ENCODE results near the gene TMEM19.
"Not testable (repeated sequence)": the region's sequence is repeated elsewhere in the genome, so short reads cannot be mapped to it uniquely, and the experiment has no call there.

The TMEM19 gene

DNA sequence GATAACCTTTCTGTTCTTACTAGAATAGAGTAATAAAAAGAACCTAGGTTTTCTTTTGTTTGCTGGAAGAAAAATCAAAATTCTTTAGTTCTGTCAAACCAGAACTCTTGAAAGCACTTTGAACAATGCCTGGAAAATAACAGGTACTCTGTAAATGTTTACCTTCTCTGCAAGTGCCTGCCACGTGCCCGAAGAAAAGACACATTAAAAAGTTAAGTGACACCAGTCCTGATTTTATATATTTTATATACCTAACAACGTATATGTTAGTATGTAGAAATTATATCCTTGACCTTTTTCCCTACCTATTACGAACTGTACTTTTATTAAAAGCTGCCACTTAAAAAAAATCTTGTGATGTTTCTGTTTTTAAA, 20.8 kb upstream of the TMEM19 start:
- DNase-seq (ENCODE audit: low read depth, low spot score), result no peak

- no peak for DNase-seq (ENCODE audit: low read depth, low spot score)
These were observed 19.6 kb upstream of the TMEM19 start for GRCh38 chr12:71666259-71666658.

- no peak for DNase-seq (ENCODE audit: low read depth, low spot score)
These were observed 14.6 kb upstream of the TMEM19 start for GRCh38 chr12:71671311-71671710.

- DNase-seq (ENCODE audit: low read depth, low spot score), result no peak
These were observed 14.1 kb upstream of the TMEM19 start for GRCh38 chr12:71671816-71672215.

DNA sequence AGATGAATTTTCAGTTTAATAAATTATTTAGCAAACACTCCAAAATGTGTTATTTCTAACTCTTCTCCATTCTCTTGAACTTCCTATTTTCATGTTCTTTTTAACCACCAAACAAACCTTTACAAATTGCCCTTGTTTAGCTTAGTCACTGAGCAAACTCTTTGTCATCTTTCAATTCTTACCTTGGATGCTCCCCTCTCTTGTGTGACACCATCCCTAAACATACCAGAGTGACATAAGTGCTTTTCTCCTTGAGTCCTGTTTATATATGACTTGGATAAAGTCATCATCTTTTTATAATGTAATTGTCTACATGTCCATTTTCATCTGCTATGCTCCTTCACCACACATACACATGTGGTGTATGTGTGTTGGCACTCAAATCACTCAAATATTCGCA, 3.4 kb upstream of the TMEM19 start:
- DNase-seq (ENCODE audit: low read depth, low spot score), result no peak

- no peak for DNase-seq (ENCODE audit: low read depth, low spot score)
These were observed 2.2 kb upstream of the TMEM19 start for GRCh38 chr12:71683633-71684032.

DNA sequence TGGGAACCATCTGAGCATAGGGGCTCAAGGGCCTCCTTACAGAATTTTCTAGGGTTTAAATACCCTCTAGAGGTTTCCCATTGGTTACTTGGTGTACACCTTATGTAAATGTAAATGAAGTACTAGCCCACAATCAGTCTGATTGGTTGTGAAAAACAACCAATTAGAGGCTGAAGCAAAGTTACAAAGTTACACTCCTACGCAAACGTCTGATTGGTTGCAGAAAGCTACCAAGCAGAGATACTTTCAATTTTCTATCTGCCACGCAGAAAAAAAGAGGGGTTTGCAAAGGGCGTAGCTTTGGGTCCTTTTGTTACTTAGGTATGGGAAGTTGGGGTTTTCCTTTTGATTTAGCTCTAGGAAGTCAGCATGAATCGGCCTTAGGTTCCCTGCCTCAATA, 1.8 kb upstream of the TMEM19 start:
- DNase-seq (ENCODE audit: low read depth, low spot score), result no peak

- DNase-seq (ENCODE audit: low read depth, low spot score), result no peak
These were observed 473 bp upstream of the TMEM19 start for GRCh38 chr12:71685312-71685906.

DNA sequence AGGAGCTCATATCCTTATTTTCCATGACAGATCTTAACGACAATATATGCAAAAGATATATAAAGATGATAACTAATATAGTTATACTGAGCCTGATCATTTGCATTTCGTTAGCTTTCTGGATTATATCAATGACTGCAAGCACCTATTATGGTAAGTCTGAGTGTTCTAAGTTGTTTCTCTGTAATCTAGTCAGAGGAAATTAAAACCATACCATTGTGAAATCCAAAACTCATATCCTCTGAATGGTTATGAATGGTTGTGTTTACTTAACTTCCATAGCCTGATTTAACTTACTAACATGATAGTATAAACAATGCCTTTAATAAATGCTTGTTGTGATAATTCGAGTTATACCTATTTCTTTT, 760 bp downstream of the TMEM19 start:
- DNase-seq (ENCODE audit: low read depth, low spot score), result no peak

GRCh38 chr12:71687172-71687571, 1.3 kb downstream of the TMEM19 start:
- not testable (repeated sequence) for DNase-seq (ENCODE audit: low read depth, low spot score)

DNA sequence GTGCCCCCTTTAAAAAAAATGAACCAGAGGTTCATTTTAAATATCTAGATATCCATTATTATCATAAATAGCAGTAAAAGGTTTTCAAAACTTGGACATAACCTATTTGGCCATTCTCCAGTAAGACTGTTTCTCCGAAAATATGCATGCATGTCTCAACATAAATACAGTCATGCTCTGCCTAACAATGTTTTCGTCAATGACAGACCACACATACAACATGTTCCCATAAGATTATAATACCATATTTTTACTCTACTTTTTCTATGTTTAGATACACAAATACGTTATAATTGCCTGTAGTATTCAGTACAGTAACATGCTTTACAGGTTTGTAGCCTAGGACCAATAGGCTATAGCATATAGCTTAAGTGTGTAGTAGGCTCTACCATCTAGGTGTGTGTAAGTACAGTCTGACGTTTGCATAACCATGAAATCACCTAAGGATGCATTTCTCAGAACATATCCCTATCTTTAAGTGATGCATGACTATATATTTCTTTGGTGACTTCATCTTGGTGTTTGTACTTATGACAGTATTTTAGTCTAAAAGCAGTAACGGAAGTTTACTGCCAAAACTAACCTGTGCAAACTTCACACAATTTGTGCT, 3.2 kb downstream of the TMEM19 start:
- DNase-seq (ENCODE audit: low read depth, low spot score), result no peak

- no peak for DNase-seq (ENCODE audit: low read depth, low spot score)
These were observed 5.7 kb downstream of the TMEM19 start for GRCh38 chr12:71691504-71692129.

DNA sequence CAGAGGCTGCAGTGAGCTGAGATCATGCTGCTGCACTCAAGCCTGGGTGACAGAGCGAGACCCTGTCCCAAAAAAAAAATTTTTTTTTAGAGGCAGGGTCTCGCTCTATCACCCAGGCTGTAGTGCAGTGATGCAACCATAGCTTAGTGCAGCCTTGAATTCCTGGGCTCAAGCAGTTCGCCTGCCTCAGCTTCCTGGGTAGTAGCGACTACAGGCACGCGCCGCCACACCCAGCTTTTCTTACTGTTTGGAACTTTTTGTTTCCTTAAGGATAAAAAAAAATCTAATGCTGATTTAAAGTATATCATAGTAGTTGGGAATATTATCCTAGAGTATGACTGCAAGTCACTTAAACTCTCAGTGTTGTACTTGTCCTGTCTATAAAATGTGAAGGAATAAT, 7.2 kb downstream of the TMEM19 start:
- no peak for DNase-seq (ENCODE audit: low read depth, low spot score)

DNA sequence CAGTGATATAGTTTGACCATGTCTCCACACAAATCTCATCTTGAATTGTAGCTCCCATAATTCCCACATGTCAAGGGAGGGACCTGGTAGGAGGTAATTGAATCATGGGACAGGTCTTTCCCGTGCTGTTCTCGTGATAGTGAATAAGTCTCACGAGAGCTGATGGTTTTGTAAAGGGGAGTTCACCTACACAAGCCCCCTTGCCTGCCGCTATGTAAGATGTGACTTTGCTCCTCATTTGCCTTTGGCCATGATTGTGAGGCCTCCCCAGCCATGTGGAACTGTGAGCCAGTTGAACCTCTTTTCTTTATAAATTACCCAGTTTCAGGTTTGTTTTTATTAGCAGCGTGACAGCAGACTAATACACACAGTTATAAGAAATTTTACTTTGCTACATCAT, 7.8 kb downstream of the TMEM19 start:
- DNase-seq (ENCODE audit: low read depth, low spot score), result not testable (repeated sequence)

GRCh38 chr12:71694099-71694820, 8.4 kb downstream of the TMEM19 start:
- DNase-seq (ENCODE audit: low read depth, low spot score), result no peak

DNA sequence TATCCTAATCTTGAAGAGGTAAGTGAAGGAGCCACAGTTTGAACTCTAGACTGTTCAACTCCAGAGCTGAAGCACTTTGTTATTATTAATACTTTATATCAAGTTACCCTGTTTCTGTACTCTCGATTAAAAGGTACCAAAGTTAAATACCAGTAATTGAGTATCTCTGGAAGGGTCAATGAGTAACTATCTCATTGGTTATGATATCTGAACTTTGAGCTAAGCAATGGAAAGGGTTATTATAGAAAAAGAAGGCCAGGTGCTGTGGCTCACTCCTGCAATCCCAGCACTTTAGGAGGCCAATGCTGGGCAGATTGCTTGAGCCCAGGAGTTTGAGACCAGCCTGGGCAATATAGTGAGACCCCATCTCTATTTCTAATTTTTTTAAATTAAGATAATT, 9.9 kb downstream of the TMEM19 start:
- no peak for DNase-seq (ENCODE audit: low read depth, low spot score)

GRCh38 chr12:71702181-71702580, 16.3 kb downstream of the TMEM19 start:
- DNase-seq (ENCODE audit: low read depth, low spot score), result not testable (repeated sequence)

DNA sequence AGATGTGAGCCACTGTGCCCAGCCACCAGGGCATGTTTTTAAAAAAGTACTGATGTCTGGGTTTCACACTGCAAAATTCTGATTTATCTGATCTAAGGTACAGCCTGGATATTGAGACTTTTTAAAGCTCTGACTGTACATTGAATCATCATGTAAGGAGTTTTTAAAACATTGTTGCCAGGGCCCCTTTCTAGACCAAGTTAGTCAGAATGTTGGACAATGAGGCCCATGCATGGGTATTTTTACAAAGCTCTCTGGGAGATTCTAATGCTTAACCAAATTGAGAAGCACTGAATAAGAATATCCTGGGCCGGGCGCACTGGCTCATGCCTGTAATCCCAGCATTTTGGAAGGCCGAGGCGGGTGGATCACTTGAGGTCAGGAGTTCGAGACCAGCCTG, 16.7 kb downstream of the TMEM19 start:
- no peak for DNase-seq (ENCODE audit: low read depth, low spot score)

DNA sequence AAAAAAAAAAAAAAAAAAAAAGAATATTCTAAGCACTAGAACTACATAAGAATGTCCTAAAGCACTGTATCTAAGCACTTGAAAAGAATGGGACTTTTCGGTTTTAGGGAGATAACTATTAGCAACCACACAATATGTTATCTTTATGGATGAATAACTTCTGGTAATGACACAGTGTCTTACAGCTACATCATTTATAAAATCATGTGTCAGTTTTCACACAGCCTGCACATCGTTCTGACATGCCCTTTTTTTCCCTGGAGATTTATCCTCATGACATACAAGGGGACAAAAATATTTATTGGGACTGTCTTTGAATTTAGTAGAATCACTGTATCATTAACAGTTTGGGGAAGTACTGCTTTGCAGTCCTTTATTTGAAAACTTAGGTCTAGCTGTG, 17.3 kb downstream of the TMEM19 start:
- no peak for DNase-seq (ENCODE audit: low read depth, low spot score)

DNA sequence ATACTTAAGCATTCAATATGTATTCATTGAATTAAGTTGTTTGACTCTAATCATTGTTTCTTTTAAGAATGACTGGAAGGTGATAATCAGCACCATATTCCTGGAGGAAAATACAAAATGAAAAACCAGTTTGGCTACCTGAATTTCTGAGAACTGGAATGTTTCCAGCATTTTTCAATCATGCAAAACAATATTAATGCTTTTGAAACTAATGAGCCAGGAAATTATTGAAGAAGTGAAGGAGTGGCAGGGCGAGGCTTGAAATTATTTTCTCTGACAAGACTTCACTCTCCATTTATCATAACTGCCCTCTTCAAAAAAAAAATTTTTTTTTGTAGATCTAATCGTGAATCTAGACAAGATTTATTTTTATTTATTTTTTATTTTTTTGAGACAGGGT, 19.0 kb downstream of the TMEM19 start:
- no peak for DNase-seq (ENCODE audit: low read depth, low spot score)

GRCh38 chr12:71708658-71709057, 22.8 kb downstream of the TMEM19 start:
- DNase-seq (ENCODE audit: low read depth, low spot score), result no peak

DNA sequence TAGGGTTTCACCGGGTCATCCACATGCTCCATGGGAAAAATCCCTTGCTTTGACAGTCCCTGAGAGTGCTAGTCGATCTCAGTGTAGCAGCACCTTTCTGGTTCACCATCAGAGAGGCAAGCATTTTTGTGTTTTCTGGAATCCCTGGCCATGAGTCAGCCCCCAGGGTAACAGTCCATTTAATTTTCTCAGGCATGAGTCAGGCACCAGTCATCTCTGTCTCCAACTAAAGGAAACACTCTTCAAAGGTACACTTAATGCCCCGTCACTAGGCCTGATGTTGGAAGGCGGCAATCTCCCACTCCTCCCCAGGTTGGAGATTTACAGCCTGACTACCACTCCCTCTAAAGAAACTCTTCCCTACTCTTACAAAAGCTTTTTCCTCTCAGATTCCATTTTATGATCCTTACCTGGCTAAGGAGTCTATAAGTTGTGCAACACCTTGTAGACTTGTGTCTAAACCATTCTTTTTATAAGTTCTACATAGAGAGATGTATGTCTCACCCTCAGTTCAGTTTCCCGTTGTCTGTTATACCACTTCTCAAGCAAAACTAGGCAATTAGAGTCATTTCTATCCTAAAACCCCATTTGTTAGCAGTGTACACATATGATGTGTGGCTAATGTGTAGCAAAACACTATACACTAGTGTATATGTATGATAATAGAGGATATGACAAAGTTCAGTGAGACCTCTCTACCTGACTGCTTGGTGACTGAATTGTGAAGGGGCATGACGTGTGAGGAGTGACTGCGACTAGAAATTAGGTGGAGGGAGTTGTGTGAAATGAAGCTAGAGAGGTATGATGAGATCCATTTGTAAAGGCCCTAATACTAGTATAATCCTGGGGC, 24.6 kb downstream of the TMEM19 start:
- DNase-seq (ENCODE audit: low read depth, low spot score), result peak; percentile 15

All from brain pericyte (primary cell).